Endothelial cell of umbilical vein (primary cell): ENCODE results near the gene CUX1. TPM values are rescaled to one million over a fixed set of nuclear protein-coding genes. Genes with fewer than 3 reads are reported as not detected.

Source experiments
- BruUV-seq: library from RNA; stranded (reverse); fragments of 400-500 nt; replicated peaks from 2 replicates; lab custom pipeline; 2021; lab: Mats Ljungman, UMichigan
- CTCF ChIA-PET: fragments of 300-600, 350-600 bp; sonication (Branson Sonifier 250); formaldehyde crosslinking; loops from one replicate; lab custom pipeline; 2021; ENCODE audit warnings: antibody characterized with exemption, inconsistent platforms; lab: Charles Lee
- POLR2A ChIA-PET: fragments of 300-600, 350-600 bp; sonication (Branson Sonifier 250); formaldehyde crosslinking; loops from one replicate; lab custom pipeline; 2021; ENCODE audit warnings: antibody characterized with exemption, inconsistent platforms; lab: Charles Lee
- DNase-seq: peaks from one replicate; pipeline ENCODE4 v3.0.0-alpha.2; 2011; ENCODE audit warnings: low read depth, low spot score
- FAIRE-seq: peaks from 2 replicates; lab custom pipeline; 2011; peaks lifted over from hg19 to GRCh38; lab: Jason Lieb, UNC
- H2AFZ ChIP-seq: 2 replicates; pipeline ENCODE4 v1.6.0; 2012; ENCODE audit warnings: low read depth, low read length, control low read depth, inconsistent platforms
- H3K27ac ChIP-seq: 2 replicates; pipeline ENCODE4 v1.5.1; 2011; ENCODE audit warnings: low read depth, mild to moderate bottlenecking, control low read depth, low read length, moderate library complexity; ENCODE audit not compliant: insufficient read depth
- H3K27me3 ChIP-seq, 2 experiments: 2 replicates each; pipeline versions ENCODE4 v1.6.0 to v1.6.1; 2011; ENCODE audit warnings: low read length in 2 of 2, mixed read lengths in 1 of 2; ENCODE audit not compliant: control insufficient read depth in 2 of 2, insufficient read depth in 2 of 2
- H3K36me3 ChIP-seq, 2 experiments: 2 replicates in 1 of 2; 3 replicates in 1 of 2; pipeline ENCODE4 v1.5.1; 2011; ENCODE audit warnings: low read length in 2 of 2, mild to moderate bottlenecking in 1 of 2, moderate library complexity in 1 of 2; ENCODE audit not compliant: control insufficient read depth in 2 of 2, insufficient read depth in 2 of 2; ENCODE audit errors: extremely low read depth in 1 of 2
- H3K4me1 ChIP-seq: 3 replicates; pipeline ENCODE4 v1.5.1; 2011; ENCODE audit warnings: mild to moderate bottlenecking, low read length; ENCODE audit not compliant: control insufficient read depth, insufficient read depth; ENCODE audit errors: extremely low read depth
- H3K4me2 ChIP-seq: 2 replicates; pipeline ENCODE4 v1.6.1; 2011; ENCODE audit warnings: low read length, control low read depth, mixed read lengths; ENCODE audit not compliant: insufficient read depth
- H3K4me3 ChIP-seq, 3 experiments: fragments of 200-600 bp in 1 of 3; sonication (generic), shearing (Covaris generic) in 1 of 3; replicated peaks in 1 of 3; 2 replicates each; pipeline ENCODE4 v1.5.1; 2011 to 2016; ENCODE audit warnings: control low read depth in 3 of 3, low read length in 3 of 3, mild to moderate bottlenecking in 2 of 3, inconsistent platforms in 1 of 3, low read depth in 1 of 3, moderate library complexity in 1 of 3; ENCODE audit not compliant: insufficient read depth in 1 of 3
- H3K79me2 ChIP-seq: 2 replicates; pipeline ENCODE4 v1.6.0; 2012; ENCODE audit warnings: low read length, inconsistent platforms; ENCODE audit not compliant: control insufficient read depth, insufficient read depth
- H3K9ac ChIP-seq: replicated peaks from 2 replicates; pipeline ENCODE3; 2011; ENCODE audit warnings: low read length, control low read depth; ENCODE audit not compliant: insufficient read depth; ENCODE audit errors: extremely low read depth
- H3K9me1 ChIP-seq: replicated peaks from 3 replicates; pipeline ENCODE4 v1.6.0; 2011; ENCODE audit warnings: mild to moderate bottlenecking, low read length; ENCODE audit not compliant: control insufficient read depth, insufficient read depth; ENCODE audit errors: extremely low read depth
- H3K9me3 ChIP-seq: replicated peaks from 2 replicates; pipeline ENCODE4 v1.5.1; 2012; ENCODE audit warnings: low read length, inconsistent platforms; ENCODE audit not compliant: control insufficient read depth, insufficient read depth
- H4K20me1 ChIP-seq: replicated peaks from 2 replicates; pipeline ENCODE3; 2011; ENCODE audit warnings: mild to moderate bottlenecking, low read length; ENCODE audit not compliant: control insufficient read depth, insufficient read depth; ENCODE audit errors: extremely low read depth
- EZH2 ChIP-seq: IDR thresholded peaks from 2 replicates; pipeline ENCODE4 v1.6.1; 2012; ENCODE audit warnings: borderline replicate concordance, low read depth, mild to moderate bottlenecking, moderate library complexity, low read length, inconsistent platforms; ENCODE audit not compliant: severe bottlenecking
- FOS ChIP-seq: IDR thresholded peaks from 2 replicates; pipeline ENCODE4 v1.6.1; 2011; ENCODE audit warnings: mild to moderate bottlenecking, low read length, moderate library complexity, borderline replicate concordance; ENCODE audit not compliant: insufficient read depth
- GATA2 ChIP-seq: IDR thresholded peaks from 2 replicates; pipeline ENCODE4 v1.7.0; 2011; ENCODE audit warnings: low read depth, mild to moderate bottlenecking, moderate library complexity, mixed read lengths, low read length; ENCODE audit not compliant: insufficient read length, insufficient read depth
- JUN ChIP-seq: IDR thresholded peaks from 2 replicates; pipeline ENCODE4 v1.6.1; 2011; ENCODE audit warnings: borderline replicate concordance, low read depth; ENCODE audit not compliant: insufficient read length, insufficient read depth
- MYC ChIP-seq: IDR thresholded peaks from one replicate; pipeline ENCODE4 v1.6.1; 2011; ENCODE audit warnings: mild to moderate bottlenecking, low read depth, low read length
- POLR2A ChIP-seq: IDR thresholded peaks from 2 replicates; pipeline ENCODE4 v1.6.1; 2012; ENCODE audit warnings: low read depth, mild to moderate bottlenecking, control low read depth, low read length
- dilution Hi-C: fragments of 300-500 bp; cut with MboI; formaldehyde crosslinking; loops from one replicate; pipeline ENCODE4 v1.15.0; 2019; ENCODE audit warnings: low sequenced_read_pairs; ENCODE audit not compliant: extremely low pct_ligation_motif_present
- intact Hi-C: fragments of 100-400 bp; cut with micrococcal nuclease; formaldehyde crosslinking; loops from one replicate; pipeline ENCODE4 v1.10.0; 2022
- polyA plus RNA-seq, 4 experiments: library from polyadenylated mRNA; depleted of rRNA in 3 of 4; stranded (reverse) in 3 of 4; unstranded in 1 of 4; fragments of >200 nt; gene quantifications; 2 replicates each; pipeline versions ENCODE4 v1.2.1 to v1.2.3, GENCODE V29; 2011 to 2012; ENCODE audit warnings: missing spikeins in 1 of 4
- total RNA-seq: library from RNA; stranded (reverse); gene quantifications from 2 replicates; pipeline ENCODE4 v1.2.3, GENCODE V29; 2021
- TF ChIP-seq, protein P1 (sequence below), 2 donors: IDR thresholded peaks; 1 replicate in 1 of 2; 2 replicates in 1 of 2; pipeline ENCODE4 v1.5.1; 2011; ENCODE audit warnings: low read length in 2 of 2, mild to moderate bottlenecking in 2 of 2, moderate library complexity in 2 of 2, control low read depth in 1 of 2, inconsistent platforms in 1 of 2, low read depth in 1 of 2; ENCODE audit not compliant: insufficient read depth in 1 of 2; ENCODE audit errors: extremely low read depth in 1 of 2
- TF ChIP-seq, protein P2 (sequence below): IDR thresholded peaks from 2 replicates; pipeline ENCODE4 v1.6.1; 2011; ENCODE audit not compliant: insufficient read depth, insufficient read length

The CUX1 gene
- total and polyA plus RNA-seq, 2 donors (not counting 3 experiments of a cell fraction or from before 2014, with no cell fraction given), result 13.8 to 49.8 TPM

DNA sequence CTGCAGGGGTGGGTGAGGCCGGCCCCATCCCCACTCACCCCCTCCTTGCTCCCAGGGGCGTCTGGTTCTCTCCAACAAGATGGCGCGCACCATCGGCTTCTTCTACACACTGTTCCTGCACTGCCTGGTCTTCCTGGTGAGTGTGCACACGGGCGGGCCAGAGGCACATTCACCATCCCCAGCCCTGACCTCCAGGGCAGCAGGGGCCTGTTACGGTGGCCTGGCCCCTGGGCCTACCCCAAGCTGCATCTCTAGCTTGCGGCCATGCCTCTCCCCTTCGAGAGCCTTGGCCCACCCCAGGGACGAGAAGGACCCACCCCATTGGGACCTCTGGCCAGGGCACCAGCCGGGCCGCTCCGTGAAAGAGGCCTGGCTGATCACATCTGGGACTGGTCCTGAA lies 464.4 kb downstream of the CUX1 start:
- TF ChIP-seq EZH2 (no peak), FOS (no peak), GATA2 (no peak), POLR2A (no peak), JUN (no peak), MYC (no peak)
- TF ChIP-seq, protein P1, sequence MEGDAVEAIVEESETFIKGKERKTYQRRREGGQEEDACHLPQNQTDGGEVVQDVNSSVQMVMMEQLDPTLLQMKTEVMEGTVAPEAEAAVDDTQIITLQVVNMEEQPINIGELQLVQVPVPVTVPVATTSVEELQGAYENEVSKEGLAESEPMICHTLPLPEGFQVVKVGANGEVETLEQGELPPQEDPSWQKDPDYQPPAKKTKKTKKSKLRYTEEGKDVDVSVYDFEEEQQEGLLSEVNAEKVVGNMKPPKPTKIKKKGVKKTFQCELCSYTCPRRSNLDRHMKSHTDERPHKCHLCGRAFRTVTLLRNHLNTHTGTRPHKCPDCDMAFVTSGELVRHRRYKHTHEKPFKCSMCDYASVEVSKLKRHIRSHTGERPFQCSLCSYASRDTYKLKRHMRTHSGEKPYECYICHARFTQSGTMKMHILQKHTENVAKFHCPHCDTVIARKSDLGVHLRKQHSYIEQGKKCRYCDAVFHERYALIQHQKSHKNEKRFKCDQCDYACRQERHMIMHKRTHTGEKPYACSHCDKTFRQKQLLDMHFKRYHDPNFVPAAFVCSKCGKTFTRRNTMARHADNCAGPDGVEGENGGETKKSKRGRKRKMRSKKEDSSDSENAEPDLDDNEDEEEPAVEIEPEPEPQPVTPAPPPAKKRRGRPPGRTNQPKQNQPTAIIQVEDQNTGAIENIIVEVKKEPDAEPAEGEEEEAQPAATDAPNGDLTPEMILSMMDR (IDR thresholded peaks at IDR 0.05; ENCODE audit: extremely low read depth in 1 of 2, insufficient read depth in 1 of 2, low read depth in 1 of 2, low read length in 2 of 2), result no peak
- TF ChIP-seq, protein P2, sequence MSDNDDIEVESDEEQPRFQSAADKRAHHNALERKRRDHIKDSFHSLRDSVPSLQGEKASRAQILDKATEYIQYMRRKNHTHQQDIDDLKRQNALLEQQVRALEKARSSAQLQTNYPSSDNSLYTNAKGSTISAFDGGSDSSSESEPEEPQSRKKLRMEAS, result no peak
- H3K4me3 ChIP-seq, result no peak overlapping the region
- H3K79me2 ChIP-seq, result no peaks in the 10 kb centered on the region
- POLR2A ChIA-PET, result interaction anchor here (0.6 kb wide), 1 partner anchor 28 kb away, joined by 8 read pairs; no protein-coding TSS in a partner anchor
- CTCF ChIA-PET, result interaction anchor here (1.3 to 1.6 kb wide), 4 partner anchors 40 to 739 kb away, joined by 3 to 10 read pairs (median 4); no protein-coding TSS in a partner anchor
- no peak overlapping the region for H3K9ac ChIP-seq
- peaks cover 0 to 5% of the 10 kb centered on the region in 2 experiments for H3K27me3 ChIP-seq
- dilution Hi-C loops (no loop called here), intact Hi-C loops (no loop called here)
- no peak overlapping the region for H3K4me2 ChIP-seq
- no peak overlapping the region for H2AFZ ChIP-seq
- peaks cover 5% of the 10 kb centered on the region for H3K4me1 ChIP-seq
- H3K27ac ChIP-seq, result no peak overlapping the region
- H3K9me3 ChIP-seq, result no peaks in the 10 kb centered on the region
- no peaks in the 10 kb centered on the region for H4K20me1 ChIP-seq
- no peaks in the 10 kb centered on the region for H3K9me1 ChIP-seq
- DNase-seq (no peak), FAIRE-seq (no peak)
- BruUV-seq, result no TSS peak
- H3K36me3 ChIP-seq, result no peaks in the 10 kb centered on the region
